Trophoblast cell (in vitro differentiated cells and primary cell): ENCODE results near the gene SEMA5A.

Source experiments
- DNase-seq, 2 donors: peaks; one replicate each; pipeline ENCODE4 v3.0.0-alpha.2; 2016
- H2AFZ ChIP-seq: 2 replicates; pipeline ENCODE4 v1.6.1; 2013; ENCODE audit warnings: low read length, moderate library complexity, mild to moderate bottlenecking; ENCODE audit not compliant: insufficient read depth, poor library complexity
- H2AK5ac ChIP-seq: 2 replicates; pipeline ENCODE4 v1.6.1; 2013; ENCODE audit warnings: mild to moderate bottlenecking, low read length
- H2BK120ac ChIP-seq: 2 replicates; pipeline ENCODE4 v1.6.1; 2013; ENCODE audit warnings: low read length, mild to moderate bottlenecking, moderate library complexity; ENCODE audit not compliant: insufficient read depth, poor library complexity
- H2BK12ac ChIP-seq: 2 replicates; pipeline ENCODE4 v1.6.1; 2013; ENCODE audit warnings: mild to moderate bottlenecking, low read length, moderate library complexity
- H2BK5ac ChIP-seq: 2 replicates; pipeline ENCODE4 v1.6.1; 2013; ENCODE audit warnings: low read length, low read depth, moderate library complexity, mild to moderate bottlenecking; ENCODE audit not compliant: poor library complexity
- H3K14ac ChIP-seq: 2 replicates; pipeline ENCODE4 v1.6.1; 2013; ENCODE audit warnings: mild to moderate bottlenecking, low read length
- H3K18ac ChIP-seq: 2 replicates; pipeline ENCODE4 v1.6.1; 2013; ENCODE audit warnings: mild to moderate bottlenecking, low read length
- H3K23ac ChIP-seq: 2 replicates; pipeline ENCODE4 v1.6.1; 2013; ENCODE audit warnings: low read length
- H3K27ac ChIP-seq: 2 replicates; pipeline ENCODE4 v1.5.1; 2013; ENCODE audit warnings: low read depth, mild to moderate bottlenecking, inconsistent platforms, low read length, moderate library complexity
- H3K27me3 ChIP-seq: 2 replicates; pipeline ENCODE4 v1.6.1; 2013; ENCODE audit warnings: inconsistent platforms, mild to moderate bottlenecking, low read length, moderate library complexity; ENCODE audit not compliant: insufficient read depth
- H3K36me3 ChIP-seq, 2 experiments: 1 replicate in 1 of 2; 2 replicates in 1 of 2; pipeline ENCODE4 v1.6.1; 2013; ENCODE audit warnings: low read length in 2 of 2, mild to moderate bottlenecking in 2 of 2, moderate library complexity in 1 of 2; ENCODE audit not compliant: insufficient read depth in 2 of 2, control insufficient read depth in 1 of 2
- H3K4ac ChIP-seq: 2 replicates; pipeline ENCODE4 v1.6.1; 2013; ENCODE audit warnings: low read depth, mild to moderate bottlenecking, low read length, moderate library complexity
- H3K4me1 ChIP-seq, 2 experiments: 1 replicate in 1 of 2; 2 replicates in 1 of 2; pipeline ENCODE4 v1.6.1; 2013; ENCODE audit warnings: low read length in 2 of 2, mild to moderate bottlenecking in 2 of 2, moderate library complexity in 1 of 2; ENCODE audit not compliant: insufficient read depth in 2 of 2, control insufficient read depth in 1 of 2
- H3K4me2 ChIP-seq: 2 replicates; pipeline ENCODE4 v1.6.1; 2013; ENCODE audit warnings: inconsistent platforms, mild to moderate bottlenecking, low read length, moderate library complexity
- H3K4me3 ChIP-seq: 2 replicates; pipeline ENCODE4 v1.5.1; 2013; ENCODE audit warnings: mild to moderate bottlenecking, low read depth, low read length, inconsistent platforms
- H3K79me1 ChIP-seq: one replicate; pipeline ENCODE4 v1.6.1; 2013; ENCODE audit warnings: low read length
- H3K79me2 ChIP-seq: 2 replicates; pipeline ENCODE4 v1.6.1; 2013; ENCODE audit warnings: low read length, mild to moderate bottlenecking; ENCODE audit not compliant: control insufficient read depth, insufficient read depth, poor library complexity
- H3K9ac ChIP-seq: 2 replicates; pipeline ENCODE4 v1.6.1; 2013; ENCODE audit warnings: mild to moderate bottlenecking, low read length
- H3K9me3 ChIP-seq: 2 replicates; pipeline ENCODE4 v1.6.1; 2013; ENCODE audit warnings: low read depth, mild to moderate bottlenecking, control low read depth, inconsistent platforms, low read length; ENCODE audit not compliant: insufficient read depth
- H4K12ac ChIP-seq: 2 replicates; pipeline ENCODE4 v1.6.1; 2013; ENCODE audit warnings: low read depth, mild to moderate bottlenecking, low read length, moderate library complexity
- H4K8ac ChIP-seq: 2 replicates; pipeline ENCODE4 v1.6.1; 2013; ENCODE audit warnings: low read depth, mild to moderate bottlenecking, low read length, moderate library complexity
- H4K91ac ChIP-seq: one replicate; pipeline ENCODE4 v1.6.1; 2013; ENCODE audit warnings: low read depth, mild to moderate bottlenecking, low read length, moderate library complexity
- WGBS: extraction: QIAGEN DNeasy Blood & Tissue Kit; methylation state at CpG from one replicate; pipeline ENCODE4 v1.1.7; 2013; ENCODE audit warnings: missing lambda C conversion rate; ENCODE audit not compliant: insufficient read length, insufficient coverage; ENCODE audit errors: extremely low coverage; 5-methylcytosine and 5-hydroxymethylcytosine counted together

Gene SEMA5A

GRCh38 chr5:9473624-9474023 lies 72.3 kb downstream of the SEMA5A start:
- Histone ChIP-seq H4K12ac (no peak overlapping the region), H3K27ac (no peak overlapping the region), H3K9me3 (peaks cover 4% of the 10 kb centered on the region), H3K4me2 (no peak overlapping the region), H4K91ac (no peak overlapping the region), H2BK120ac (no peak overlapping the region), H2AFZ (no peak overlapping the region), H3K18ac (no peak overlapping the region), H3K79me2 (no peaks in the 10 kb centered on the region), H3K4me3 (no peak overlapping the region), H4K8ac (no peak overlapping the region), H3K27me3 (no peaks in the 10 kb centered on the region), H3K4me1 (peaks cover 3% of the 10 kb centered on the region in 2 experiments), H2AK5ac (no peak overlapping the region), H3K14ac (no peak overlapping the region), H3K36me3 (peaks cover 7 to 8% of the 10 kb centered on the region in 2 experiments), H2BK5ac (no peak overlapping the region), H2BK12ac (no peak overlapping the region), H3K4ac (no peak overlapping the region), H3K23ac (no peak overlapping the region), H3K79me1 (no peaks in the 10 kb centered on the region), H3K9ac (no peak overlapping the region)
- DNase-seq, result peak; percentile 42 to 60
- no CpG with 5 or more reads among the region's 2 CpGs for WGBS

DNA sequence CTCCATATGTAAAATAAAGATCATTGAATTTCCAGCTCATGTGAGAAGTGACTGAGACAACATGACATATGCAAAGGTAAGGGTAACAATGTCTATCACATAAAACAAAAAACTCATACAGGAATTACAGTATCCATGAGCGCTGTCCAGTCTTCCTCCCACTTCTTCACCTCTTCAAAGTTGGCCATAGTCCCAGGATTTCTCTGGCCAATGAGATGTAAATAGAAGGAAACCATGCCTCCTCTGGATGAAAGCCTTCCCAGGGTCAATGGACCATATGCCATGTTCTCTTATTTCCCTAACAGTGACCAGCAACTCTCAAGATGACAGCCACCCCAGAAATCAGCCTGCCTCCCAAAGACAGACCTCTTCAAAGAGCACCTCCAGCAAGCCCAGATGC lies 75.5 kb downstream of the SEMA5A start:
- WGBS, result no CpG with 5 or more reads among the region's 1 CpG

GRCh38 chr5:9468060-9468388 lies 77.9 kb downstream of the SEMA5A start:
- Histone ChIP-seq H3K79me1 (peaks cover 9% of the 10 kb centered on the region), H3K4me3 (no peak overlapping the region), H3K18ac (no peak overlapping the region), H3K9ac (no peak overlapping the region), H2AK5ac (no peak overlapping the region), H3K27me3 (no peaks in the 10 kb centered on the region), H3K4me1 (peaks cover 7 to 10% of the 10 kb centered on the region in 2 experiments), H4K8ac (no peak overlapping the region), H3K27ac (peak overlapping the region; percentile 59), H3K23ac (no peak overlapping the region), H2BK12ac (no peak overlapping the region), H2BK120ac (no peak overlapping the region), H2AFZ (no peak overlapping the region), H4K91ac (no peak overlapping the region), H4K12ac (no peak overlapping the region), H3K4me2 (no peak overlapping the region), H3K4ac (no peak overlapping the region), H3K9me3 (no peaks in the 10 kb centered on the region), H3K36me3 (peaks cover 11 to 12% of the 10 kb centered on the region in 2 experiments), H2BK5ac (no peak overlapping the region), H3K14ac (no peak overlapping the region), H3K79me2 (peaks cover 2% of the 10 kb centered on the region)
- WGBS, result no CpG with 5 or more reads among the region's 4 CpGs
- DNase-seq, result peak in 1 of 2 donors; percentile 5

More for the DNA sequence above, 75.5 kb downstream of the SEMA5A start:
- Histone ChIP-seq H3K23ac (no peak overlapping the region), H3K4ac (no peak overlapping the region), H3K18ac (no peak overlapping the region), H4K12ac (no peak overlapping the region), H3K4me3 (no peak overlapping the region), H3K27me3 (no peaks in the 10 kb centered on the region), H3K79me1 (peaks cover 5% of the 10 kb centered on the region), H3K14ac (no peak overlapping the region), H3K27ac (no peak overlapping the region), H2AFZ (no peak overlapping the region), H3K9me3 (no peaks in the 10 kb centered on the region), H4K91ac (no peak overlapping the region), H3K4me1 (peaks cover 7 to 11% of the 10 kb centered on the region in 2 experiments), H3K4me2 (no peak overlapping the region), H2BK120ac (no peak overlapping the region), H4K8ac (no peak overlapping the region), H3K79me2 (peaks cover 2% of the 10 kb centered on the region), H2BK5ac (no peak overlapping the region), H2BK12ac (no peak overlapping the region), H3K36me3 (peaks cover 3 to 6% of the 10 kb centered on the region in 2 experiments), H3K9ac (no peak overlapping the region), H2AK5ac (no peak overlapping the region)
- no peak for DNase-seq

GRCh38 chr5:9467199-9468059 lies 78.4 kb downstream of the SEMA5A start:
- no peak for DNase-seq
- no peak overlapping the region for H3K4me2 ChIP-seq
- H2AK5ac ChIP-seq, result peak overlapping the region; percentile 44
- H3K4me3 ChIP-seq, result no peak overlapping the region
- H2BK12ac ChIP-seq, result peak overlapping the region; percentile 52
- H3K79me1 ChIP-seq, result peaks cover 9% of the 10 kb centered on the region
- peak overlapping the region; percentile 81 for H3K27ac ChIP-seq
- no peak overlapping the region for H3K9ac ChIP-seq
- peak overlapping the region; percentile 17 for H4K8ac ChIP-seq
- no peak overlapping the region for H4K12ac ChIP-seq
- H2AFZ ChIP-seq, result peak overlapping the region; percentile 25
- peak overlapping the region; percentile 74 for H3K18ac ChIP-seq
- H3K9me3 ChIP-seq, result no peaks in the 10 kb centered on the region
- H3K4ac ChIP-seq, result peak overlapping the region; percentile 15
- H3K4me1 ChIP-seq, result peaks cover 7 to 10% of the 10 kb centered on the region in 2 experiments
- WGBS, result no CpG with 5 or more reads among the region's 13 CpGs
- H4K91ac ChIP-seq, result peak overlapping the region; percentile 50
- H3K79me2 ChIP-seq, result peaks cover 2% of the 10 kb centered on the region
- H3K23ac ChIP-seq, result no peak overlapping the region
- H3K36me3 ChIP-seq, result peaks cover 11 to 12% of the 10 kb centered on the region in 2 experiments
- peak overlapping the region; percentile 34 for H2BK5ac ChIP-seq
- no peaks in the 10 kb centered on the region for H3K27me3 ChIP-seq
- H3K14ac ChIP-seq, result peak overlapping the region; percentile 84
- peak overlapping the region; percentile 18 for H2BK120ac ChIP-seq
